PC-3 (cell line): Measurements from ENCODE around the gene SAMSN1.

Source experiments
- CTCF ChIP-seq: fragments of 300-600 bp; sonication (generic); conservative IDR thresholded peaks from 2 replicates; pipeline ENCODE4 v1.5.1; 2017; ENCODE audit warnings: antibody characterized with exemption, low read depth, mild to moderate bottlenecking, low read length
- EZH2 ChIP-seq: fragments of 300-600 bp; sonication (generic); IDR thresholded peaks from one replicate; pipeline ENCODE4 v1.6.1; 2017; ENCODE audit warnings: antibody characterized with exemption, mild to moderate bottlenecking, low read length; ENCODE audit not compliant: unreplicated experiment

- TF ChIP-seq CTCF (no peak), EZH2 (no peak)
Measured at GRCh38 chr21:14495075-14495474, 51.0 kb downstream of the SAMSN1 start.
